ENCODE measurements around the gene DXO. TPM values are rescaled to one million over a fixed set of nuclear protein-coding genes. Genes with fewer than 3 reads are reported as not detected.

The DXO gene
- polyA plus RNA-seq, 1 donor (not counting 4 experiments of a cell fraction or from before 2014, with no cell fraction given), result 7.0 TPM

DNA sequence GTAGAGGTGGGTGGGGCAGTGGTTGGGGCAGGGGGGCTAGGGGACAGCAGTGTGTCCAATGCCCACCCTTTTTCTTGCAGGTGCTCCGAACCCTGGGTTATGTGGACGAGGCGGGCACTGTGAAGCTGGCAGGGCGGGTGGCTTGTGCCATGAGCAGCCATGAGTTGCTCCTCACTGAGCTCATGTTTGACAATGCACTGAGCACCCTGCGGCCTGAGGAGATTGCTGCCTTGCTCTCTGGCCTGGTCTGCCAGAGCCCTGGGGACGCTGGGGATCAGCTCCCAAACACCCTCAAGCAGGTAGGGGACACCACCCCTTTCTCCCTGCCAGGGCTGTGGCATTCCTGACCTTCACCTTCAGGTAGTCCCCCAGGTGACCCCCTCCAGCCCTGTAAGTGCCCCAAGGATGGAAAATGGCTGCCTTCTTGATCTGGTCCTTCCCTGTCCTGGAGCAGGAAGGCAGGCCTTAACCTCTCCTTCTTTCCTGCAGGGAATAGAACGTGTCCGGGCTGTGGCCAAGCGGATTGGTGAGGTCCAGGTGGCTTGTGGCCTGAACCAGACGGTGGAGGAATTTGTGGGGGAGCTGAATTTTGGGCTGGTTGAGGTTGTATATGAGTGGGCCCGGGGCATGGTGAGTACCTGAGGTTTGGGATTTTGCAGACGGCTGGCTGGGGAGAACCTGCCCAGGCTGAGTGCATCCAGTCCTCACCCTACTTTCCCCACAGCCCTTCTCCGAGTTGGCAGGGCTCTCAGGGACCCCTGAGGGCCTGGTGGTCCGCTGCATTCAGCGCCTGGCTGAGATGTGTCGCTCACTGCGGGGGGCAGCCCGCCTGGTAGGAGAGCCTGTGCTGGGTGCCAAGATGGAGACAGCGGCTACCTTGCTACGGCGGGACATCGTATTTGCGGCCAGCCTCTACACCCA lies 2.9 kb downstream of the DXO start:
- FAIRE-seq (no peak), DNase-seq (ENCODE audit: low read depth, low spot score) (no peak)
- TF ChIP-seq EZH2 (IDR thresholded peaks at IDR 0.05; ENCODE audit: low read length), result no peak
- TF ChIP-seq, protein P1, sequence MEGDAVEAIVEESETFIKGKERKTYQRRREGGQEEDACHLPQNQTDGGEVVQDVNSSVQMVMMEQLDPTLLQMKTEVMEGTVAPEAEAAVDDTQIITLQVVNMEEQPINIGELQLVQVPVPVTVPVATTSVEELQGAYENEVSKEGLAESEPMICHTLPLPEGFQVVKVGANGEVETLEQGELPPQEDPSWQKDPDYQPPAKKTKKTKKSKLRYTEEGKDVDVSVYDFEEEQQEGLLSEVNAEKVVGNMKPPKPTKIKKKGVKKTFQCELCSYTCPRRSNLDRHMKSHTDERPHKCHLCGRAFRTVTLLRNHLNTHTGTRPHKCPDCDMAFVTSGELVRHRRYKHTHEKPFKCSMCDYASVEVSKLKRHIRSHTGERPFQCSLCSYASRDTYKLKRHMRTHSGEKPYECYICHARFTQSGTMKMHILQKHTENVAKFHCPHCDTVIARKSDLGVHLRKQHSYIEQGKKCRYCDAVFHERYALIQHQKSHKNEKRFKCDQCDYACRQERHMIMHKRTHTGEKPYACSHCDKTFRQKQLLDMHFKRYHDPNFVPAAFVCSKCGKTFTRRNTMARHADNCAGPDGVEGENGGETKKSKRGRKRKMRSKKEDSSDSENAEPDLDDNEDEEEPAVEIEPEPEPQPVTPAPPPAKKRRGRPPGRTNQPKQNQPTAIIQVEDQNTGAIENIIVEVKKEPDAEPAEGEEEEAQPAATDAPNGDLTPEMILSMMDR (optimal IDR thresholded peaks at IDR 0.05 in 1 of 3, IDR thresholded peaks at IDR 0.05 in 1 of 3, conservative IDR thresholded peaks at IDR 0.05 in 1 of 3; ENCODE audit: extremely low read depth in 1 of 3, insufficient read depth in 2 of 3, low read length in 3 of 3), result no peak
- peaks cover 14 to 34% of the 10 kb centered on the region in 2 experiments for H3K36me3 ChIP-seq (ENCODE audit: control insufficient read depth in 2 of 2, extremely low read depth in 1 of 2, insufficient read depth in 2 of 2, low read length in 2 of 2)
- no peaks in the 10 kb centered on the region for H3K9me3 ChIP-seq (ENCODE audit: control insufficient read depth, low read depth, low read length)
- H3K79me2 ChIP-seq (ENCODE audit: control insufficient read depth, insufficient read depth, low read length), result peaks cover 26% of the 10 kb centered on the region
- H3K9ac ChIP-seq (ENCODE audit: control insufficient read depth, extremely low read depth, insufficient read depth, low read length), result no peak overlapping the region
- H3K4me1 ChIP-seq (ENCODE audit: control insufficient read depth, extremely low read depth, insufficient read depth, low read length), result peaks cover 18% of the 10 kb centered on the region
- H3K27ac ChIP-seq (ENCODE audit: control insufficient read depth, insufficient read depth, low read length), result no peak overlapping the region
- no peak overlapping the region for H3K4me3 ChIP-seq (ENCODE audit: control insufficient read depth in 2 of 3, extremely low read depth in 1 of 3, insufficient read depth in 2 of 3, low read depth in 1 of 3, low read length in 3 of 3)
- no peaks in the 10 kb centered on the region for H3K27me3 ChIP-seq (ENCODE audit: control insufficient read depth, extremely low read depth, insufficient read depth, low read length)
- no peak overlapping the region for H2AFZ ChIP-seq (ENCODE audit: control insufficient read depth, low read length)
- H4K20me1 ChIP-seq (ENCODE audit: control insufficient read depth, extremely low read depth, insufficient read depth, low read length), result no peaks in the 10 kb centered on the region
- no peak overlapping the region for H3K4me2 ChIP-seq (ENCODE audit: control insufficient read depth, extremely low read depth, insufficient read depth, low read depth, low read length)
- dilution Hi-C loops (cut with MboI; ENCODE audit: extremely low pct_ligation_motif_present, low sequenced_read_pairs), result no loop called here
- no peaks in the 10 kb centered on the region for H3K9me1 ChIP-seq (ENCODE audit: control insufficient read depth, extremely low read depth, insufficient read depth, low read length)

DNA sequence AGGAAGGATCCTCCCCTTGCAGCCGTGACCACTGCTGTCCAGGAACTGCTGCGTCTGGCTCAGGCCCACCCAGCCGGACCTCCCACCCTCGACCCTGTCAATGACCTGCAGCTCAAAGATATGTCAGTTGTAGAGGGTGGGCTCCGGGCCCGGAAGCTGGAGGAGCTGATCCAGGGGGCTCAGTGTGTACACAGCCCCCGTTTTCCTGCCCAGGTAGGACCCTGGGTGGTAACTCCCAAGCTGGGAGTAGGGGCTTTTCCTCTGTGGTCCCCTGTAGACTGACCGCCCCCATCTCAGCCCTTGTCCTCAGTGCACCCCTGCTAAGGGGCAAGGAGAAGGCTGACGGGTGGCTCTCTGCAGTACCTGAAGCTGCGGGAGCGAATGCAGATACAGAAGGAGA lies 3.6 kb downstream of the DXO start:
- no peaks in the 10 kb centered on the region for H3K9me1 ChIP-seq (ENCODE audit: control insufficient read depth, extremely low read depth, insufficient read depth, low read length)
- H3K27ac ChIP-seq (ENCODE audit: control insufficient read depth, insufficient read depth, low read length), result no peak overlapping the region
- no peak overlapping the region for H3K9ac ChIP-seq (ENCODE audit: control insufficient read depth, extremely low read depth, insufficient read depth, low read length)
- dilution Hi-C loops (cut with MboI; ENCODE audit: extremely low pct_ligation_motif_present, low sequenced_read_pairs), result no loop called here
- TF ChIP-seq EZH2 (IDR thresholded peaks at IDR 0.05; ENCODE audit: low read length), result no peak
- TF ChIP-seq, protein P1 (optimal IDR thresholded peaks at IDR 0.05 in 1 of 3, IDR thresholded peaks at IDR 0.05 in 1 of 3, conservative IDR thresholded peaks at IDR 0.05 in 1 of 3; ENCODE audit: extremely low read depth in 1 of 3, insufficient read depth in 2 of 3, low read length in 3 of 3), result no peak
- no peaks in the 10 kb centered on the region for H3K27me3 ChIP-seq (ENCODE audit: control insufficient read depth, extremely low read depth, insufficient read depth, low read length)
- FAIRE-seq (no peak), DNase-seq (ENCODE audit: low read depth, low spot score) (no peak)
- peaks cover 16% of the 10 kb centered on the region for H3K4me1 ChIP-seq (ENCODE audit: control insufficient read depth, extremely low read depth, insufficient read depth, low read length)
- H3K4me3 ChIP-seq (ENCODE audit: control insufficient read depth in 2 of 3, extremely low read depth in 1 of 3, insufficient read depth in 2 of 3, low read depth in 1 of 3, low read length in 3 of 3), result no peak overlapping the region
- H3K79me2 ChIP-seq (ENCODE audit: control insufficient read depth, insufficient read depth, low read length), result peaks cover 24% of the 10 kb centered on the region
- no peaks in the 10 kb centered on the region for H4K20me1 ChIP-seq (ENCODE audit: control insufficient read depth, extremely low read depth, insufficient read depth, low read length)
- H3K9me3 ChIP-seq (ENCODE audit: control insufficient read depth, low read depth, low read length), result no peaks in the 10 kb centered on the region
- H2AFZ ChIP-seq (ENCODE audit: control insufficient read depth, low read length), result no peak overlapping the region
- H3K36me3 ChIP-seq (ENCODE audit: control insufficient read depth in 2 of 2, extremely low read depth in 1 of 2, insufficient read depth in 2 of 2, low read length in 2 of 2), result peaks cover 14 to 39% of the 10 kb centered on the region in 2 experiments
- no peak overlapping the region for H3K4me2 ChIP-seq (ENCODE audit: control insufficient read depth, extremely low read depth, insufficient read depth, low read depth, low read length)

Data from keratinocyte (primary cell).